HG03558 (cell line): ENCODE results near the gene TBL1X.
A peak's percentile ranks its signal among the peaks of the same experiment; 100 is the strongest.

Experiments
- ATAC-seq: cut with Tn5 transposase; IDR thresholded peaks from one replicate; pipeline ENCODE4 v1.9.1; 2021; ENCODE audit warnings: moderate number of reproducible peaks; ENCODE audit not compliant: unreplicated experiment; ENCODE audit errors: extremely low read depth

Gene TBL1X

GRCh38 chrX:9656277-9656676, 191.4 kb downstream of the TBL1X start:
- ATAC-seq = no peak

- no peak for ATAC-seq
Measured at GRCh38 chrX:9656871-9657270, 192.0 kb downstream of the TBL1X start.

- ATAC-seq = no peak
Measured at GRCh38 chrX:9657590-9658256, 192.9 kb downstream of the TBL1X start.

- no peak for ATAC-seq
Measured at GRCh38 chrX:9658409-9658808, 193.6 kb downstream of the TBL1X start.

GRCh38 chrX:9659571-9660195, 194.8 kb downstream of the TBL1X start:
- ATAC-seq = no peak

GRCh38 chrX:9662148-9662547, 197.3 kb downstream of the TBL1X start:
- ATAC-seq = no peak

- ATAC-seq = no peak
Measured at GRCh38 chrX:9663216-9663615, 198.4 kb downstream of the TBL1X start.

- no peak for ATAC-seq
Measured at GRCh38 chrX:9664224-9664623, 199.4 kb downstream of the TBL1X start.

GRCh38 chrX:9665113-9665512, 200.3 kb downstream of the TBL1X start:
- ATAC-seq = no peak

GRCh38 chrX:9668537-9668936, 203.7 kb downstream of the TBL1X start:
- no peak for ATAC-seq

- ATAC-seq = no peak
Measured at GRCh38 chrX:9670136-9670814, 205.4 kb downstream of the TBL1X start.

GRCh38 chrX:9671998-9672397, 207.1 kb downstream of the TBL1X start:
- no peak for ATAC-seq

GRCh38 chrX:9676306-9676705, 211.4 kb downstream of the TBL1X start:
- no peak for ATAC-seq

GRCh38 chrX:9676738-9677097, 211.9 kb downstream of the TBL1X start:
- no peak for ATAC-seq

GRCh38 chrX:9677098-9677739, 212.4 kb downstream of the TBL1X start:
- peak; percentile 96 for ATAC-seq

GRCh38 chrX:9678215-9678965, 213.5 kb downstream of the TBL1X start:
- no peak for ATAC-seq

GRCh38 chrX:9681011-9681410, 216.2 kb downstream of the TBL1X start:
- ATAC-seq = no peak

GRCh38 chrX:9681422-9681821, 216.6 kb downstream of the TBL1X start:
- ATAC-seq = no peak

GRCh38 chrX:9682456-9682855, 217.6 kb downstream of the TBL1X start:
- ATAC-seq = no peak

- no peak for ATAC-seq
Measured at GRCh38 chrX:9682861-9683260, 218.0 kb downstream of the TBL1X start.

- ATAC-seq = no peak
Measured at GRCh38 chrX:9683350-9683749, 218.5 kb downstream of the TBL1X start.
